GM23338 (cell line): Measurements from ENCODE around the gene SLC15A4.

Source experiments
- CREB1 ChIP-seq: fragments of 250-450 bp; sonication (Bioruptor Pico); IDR thresholded peaks from 2 replicates; pipeline ENCODE4 v1.5.0; 2020; ENCODE audit warnings: low read depth, mild to moderate bottlenecking, moderate library complexity
- EZH2 ChIP-seq: fragments of 200-600 bp; sonication (generic); IDR thresholded peaks from one replicate; pipeline ENCODE4 v1.8.0; 2017; ENCODE audit warnings: antibody characterized with exemption, mild to moderate bottlenecking, low read depth; ENCODE audit not compliant: unreplicated experiment
- EZH2phosphoT487 ChIP-seq: fragments of 200-600 bp; sonication (generic); IDR thresholded peaks from one replicate; pipeline ENCODE4 v1.8.1; 2018; ENCODE audit warnings: antibody characterized with exemption; ENCODE audit not compliant: unreplicated experiment
- JUNB ChIP-seq: IDR thresholded peaks from one replicate; pipeline ENCODE4 v1.6.1; 2016; ENCODE audit warnings: antibody characterized with exemption; ENCODE audit not compliant: unreplicated experiment
- POLR2AphosphoS5 ChIP-seq: IDR thresholded peaks from 2 replicates; pipeline ENCODE4 v1.6.1; 2016; ENCODE audit warnings: antibody characterized with exemption, low read depth
- ZNF114 ChIP-seq: fragments of 250-450 bp; sonication (Bioruptor Pico); IDR thresholded peaks from 2 replicates; pipeline ENCODE4 v1.5.0; 2020; ENCODE audit warnings: mild to moderate bottlenecking, moderate library complexity
- ZNF331 ChIP-seq: fragments of 250-450 bp; sonication (Bioruptor Pico); IDR thresholded peaks from 2 replicates; pipeline ENCODE4 v1.5.0; 2020; ENCODE audit warnings: low read depth, mild to moderate bottlenecking, moderate library complexity
- TF ChIP-seq, protein P1 (sequence below), 2 experiments: fragments of 200-600 bp in 1 of 2; sonication (generic) in 1 of 2; conservative IDR thresholded peaks; 2 replicates each; pipeline versions ENCODE4 v1.5.1 to v1.6.1; 2016 to 2017; ENCODE audit warnings: antibody characterized with exemption in 2 of 2, low read depth in 2 of 2, mild to moderate bottlenecking in 2 of 2, moderate library complexity in 1 of 2
- TF ChIP-seq, protein P2 (sequence below): IDR thresholded peaks from one replicate; pipeline ENCODE4 v1.6.1; 2018; ENCODE audit warnings: antibody characterized with exemption; ENCODE audit not compliant: unreplicated experiment

DNA sequence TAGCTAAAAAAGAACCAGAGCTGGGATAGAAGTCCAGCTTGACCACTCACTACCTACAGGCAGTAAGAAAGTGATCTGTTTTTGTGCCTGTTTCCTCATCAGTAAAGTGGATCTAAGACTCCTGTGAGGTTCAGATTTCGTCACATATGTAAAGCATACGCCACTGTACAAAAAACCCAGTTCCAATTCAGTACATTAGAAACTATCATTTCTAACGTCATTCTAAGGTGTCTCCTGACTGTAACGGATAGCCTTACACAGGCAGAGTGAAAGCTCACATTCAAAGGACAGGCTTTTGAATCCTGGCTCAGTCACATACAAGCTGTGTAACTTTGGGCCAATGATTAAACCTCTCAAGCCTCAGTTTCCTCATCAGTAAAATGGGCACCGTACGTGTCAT, 3.5 kb downstream of the SLC15A4 start:
- TF ChIP-seq, protein P1, sequence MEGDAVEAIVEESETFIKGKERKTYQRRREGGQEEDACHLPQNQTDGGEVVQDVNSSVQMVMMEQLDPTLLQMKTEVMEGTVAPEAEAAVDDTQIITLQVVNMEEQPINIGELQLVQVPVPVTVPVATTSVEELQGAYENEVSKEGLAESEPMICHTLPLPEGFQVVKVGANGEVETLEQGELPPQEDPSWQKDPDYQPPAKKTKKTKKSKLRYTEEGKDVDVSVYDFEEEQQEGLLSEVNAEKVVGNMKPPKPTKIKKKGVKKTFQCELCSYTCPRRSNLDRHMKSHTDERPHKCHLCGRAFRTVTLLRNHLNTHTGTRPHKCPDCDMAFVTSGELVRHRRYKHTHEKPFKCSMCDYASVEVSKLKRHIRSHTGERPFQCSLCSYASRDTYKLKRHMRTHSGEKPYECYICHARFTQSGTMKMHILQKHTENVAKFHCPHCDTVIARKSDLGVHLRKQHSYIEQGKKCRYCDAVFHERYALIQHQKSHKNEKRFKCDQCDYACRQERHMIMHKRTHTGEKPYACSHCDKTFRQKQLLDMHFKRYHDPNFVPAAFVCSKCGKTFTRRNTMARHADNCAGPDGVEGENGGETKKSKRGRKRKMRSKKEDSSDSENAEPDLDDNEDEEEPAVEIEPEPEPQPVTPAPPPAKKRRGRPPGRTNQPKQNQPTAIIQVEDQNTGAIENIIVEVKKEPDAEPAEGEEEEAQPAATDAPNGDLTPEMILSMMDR (conservative IDR thresholded peaks at IDR 0.05; ENCODE audit: low read depth in 2 of 2): no peak
- no peak for TF ChIP-seq EZH2
- TF ChIP-seq EZH2phosphoT487: no peak
- TF ChIP-seq, protein P2, sequence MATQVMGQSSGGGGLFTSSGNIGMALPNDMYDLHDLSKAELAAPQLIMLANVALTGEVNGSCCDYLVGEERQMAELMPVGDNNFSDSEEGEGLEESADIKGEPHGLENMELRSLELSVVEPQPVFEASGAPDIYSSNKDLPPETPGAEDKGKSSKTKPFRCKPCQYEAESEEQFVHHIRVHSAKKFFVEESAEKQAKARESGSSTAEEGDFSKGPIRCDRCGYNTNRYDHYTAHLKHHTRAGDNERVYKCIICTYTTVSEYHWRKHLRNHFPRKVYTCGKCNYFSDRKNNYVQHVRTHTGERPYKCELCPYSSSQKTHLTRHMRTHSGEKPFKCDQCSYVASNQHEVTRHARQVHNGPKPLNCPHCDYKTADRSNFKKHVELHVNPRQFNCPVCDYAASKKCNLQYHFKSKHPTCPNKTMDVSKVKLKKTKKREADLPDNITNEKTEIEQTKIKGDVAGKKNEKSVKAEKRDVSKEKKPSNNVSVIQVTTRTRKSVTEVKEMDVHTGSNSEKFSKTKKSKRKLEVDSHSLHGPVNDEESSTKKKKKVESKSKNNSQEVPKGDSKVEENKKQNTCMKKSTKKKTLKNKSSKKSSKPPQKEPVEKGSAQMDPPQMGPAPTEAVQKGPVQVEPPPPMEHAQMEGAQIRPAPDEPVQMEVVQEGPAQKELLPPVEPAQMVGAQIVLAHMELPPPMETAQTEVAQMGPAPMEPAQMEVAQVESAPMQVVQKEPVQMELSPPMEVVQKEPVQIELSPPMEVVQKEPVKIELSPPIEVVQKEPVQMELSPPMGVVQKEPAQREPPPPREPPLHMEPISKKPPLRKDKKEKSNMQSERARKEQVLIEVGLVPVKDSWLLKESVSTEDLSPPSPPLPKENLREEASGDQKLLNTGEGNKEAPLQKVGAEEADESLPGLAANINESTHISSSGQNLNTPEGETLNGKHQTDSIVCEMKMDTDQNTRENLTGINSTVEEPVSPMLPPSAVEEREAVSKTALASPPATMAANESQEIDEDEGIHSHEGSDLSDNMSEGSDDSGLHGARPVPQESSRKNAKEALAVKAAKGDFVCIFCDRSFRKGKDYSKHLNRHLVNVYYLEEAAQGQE: no peak
- no peak for TF ChIP-seq POLR2AphosphoS5
- no peak for TF ChIP-seq ZNF331 (CRISPR knock-in tag)
- TF ChIP-seq ZNF114 (CRISPR knock-in tag): no peak
- TF ChIP-seq CREB1 (CRISPR knock-in tag): no peak
- no peak for TF ChIP-seq JUNB
